ENCODE data around the gene CLPSL1.

GRCh38 chr6:35735452-35735851 is 45.4 kb upstream of the CLPSL1 start:
- TF ChIP-seq CTCF (IDR thresholded peaks at IDR 0.05; ENCODE audit: insufficient read depth, low read length, poor library complexity, severe bottlenecking) (no peak), EZH2phosphoT487 (conservative IDR thresholded peaks at IDR 0.05; ENCODE audit: low read length) (no peak)
